Neuron (in vitro differentiated cells): Measurements from ENCODE around the gene CCNH.

Experiments
- H2AFZ ChIP-seq: one replicate; pipeline ENCODE4 v1.6.1; 2013; ENCODE audit warnings: low read depth, mild to moderate bottlenecking, inconsistent platforms, low read length, moderate library complexity
- H3K27me3 ChIP-seq: one replicate; pipeline ENCODE4 v1.6.1; 2013; ENCODE audit warnings: low read length; ENCODE audit not compliant: insufficient read depth
- H3K36me3 ChIP-seq: one replicate; pipeline ENCODE4 v1.6.1; 2013; ENCODE audit warnings: low read length; ENCODE audit not compliant: insufficient read depth
- H3K4me1 ChIP-seq: one replicate; pipeline ENCODE4 v1.6.1; 2013; ENCODE audit warnings: low read length; ENCODE audit not compliant: insufficient read depth
- H3K4me3 ChIP-seq: 2 replicates; pipeline ENCODE4 v1.5.1; 2013; ENCODE audit warnings: mild to moderate bottlenecking, low read length, moderate library complexity
- H3K9me3 ChIP-seq: one replicate; pipeline ENCODE4 v1.6.1; 2013; ENCODE audit warnings: low read length

CCNH gene

GRCh38 chr5:87412630-87413342, at the start of gene CCNH:
Gene CCNH, minus strand, starts transcription at chr5:87412930. Its CDS starts 136 bp downstream, at chr5:87412794.
- peak within 1 kb of the TSS; percentile 83 for H2AFZ ChIP-seq
- H3K27me3 ChIP-seq, result no peaks in the 10 kb centered on the region
- H3K9me3 ChIP-seq, result no peaks in the 10 kb centered on the region
- peaks cover 25% of the 10 kb centered on the region for H3K36me3 ChIP-seq
- H3K4me1 ChIP-seq, result peaks cover 13% of the 10 kb centered on the region
- H3K4me3 ChIP-seq, result peak within 1 kb of the TSS; percentile 79

- Histone ChIP-seq H3K4me3 (no peak overlapping the region), H2AFZ (no peak overlapping the region), H3K36me3 (no peaks in the 10 kb centered on the region), H3K9me3 (no peaks in the 10 kb centered on the region), H3K27me3 (no peaks in the 10 kb centered on the region), H3K4me1 (peaks cover 6% of the 10 kb centered on the region)
Observed at GRCh38 chr5:87457706-87458105, 45.0 kb upstream of the CCNH start.

- H3K4me3 ChIP-seq, result no peak overlapping the region
- no peak overlapping the region for H2AFZ ChIP-seq
- H3K36me3 ChIP-seq, result no peaks in the 10 kb centered on the region
- no peaks in the 10 kb centered on the region for H3K27me3 ChIP-seq
- no peaks in the 10 kb centered on the region for H3K9me3 ChIP-seq
- H3K4me1 ChIP-seq, result peaks cover 6% of the 10 kb centered on the region
Observed at GRCh38 chr5:87453801-87454200, 41.1 kb upstream of the CCNH start.

- Histone ChIP-seq H3K4me3 (no peak overlapping the region), H3K27me3 (no peaks in the 10 kb centered on the region), H3K36me3 (no peaks in the 10 kb centered on the region), H3K4me1 (peaks cover 6% of the 10 kb centered on the region), H2AFZ (no peak overlapping the region), H3K9me3 (no peaks in the 10 kb centered on the region)
Observed at GRCh38 chr5:87452837-87453236, 40.1 kb upstream of the CCNH start.

- H3K4me3 ChIP-seq, result no peak overlapping the region
- H3K9me3 ChIP-seq, result no peaks in the 10 kb centered on the region
- H3K36me3 ChIP-seq, result no peaks in the 10 kb centered on the region
- no peaks in the 10 kb centered on the region for H3K4me1 ChIP-seq
- peaks cover 2% of the 10 kb centered on the region for H3K27me3 ChIP-seq
- no peak overlapping the region for H2AFZ ChIP-seq
Observed at GRCh38 chr5:87442419-87442818, 29.7 kb upstream of the CCNH start.

- H3K36me3 ChIP-seq, result no peaks in the 10 kb centered on the region
- H2AFZ ChIP-seq, result no peak overlapping the region
- no peak overlapping the region for H3K4me3 ChIP-seq
Observed at GRCh38 chr5:87438231-87438630, 25.5 kb upstream of the CCNH start.

GRCh38 chr5:87437724-87438123, 25.0 kb upstream of the CCNH start:
- Histone ChIP-seq H3K9me3 (no peaks in the 10 kb centered on the region), H3K4me3 (no peak overlapping the region), H3K4me1 (no peaks in the 10 kb centered on the region), H3K36me3 (no peaks in the 10 kb centered on the region), H2AFZ (no peak overlapping the region), H3K27me3 (peaks cover 2% of the 10 kb centered on the region)

More at GRCh38 chr5:87438231-87438630, 25.5 kb upstream of the CCNH start:
- H3K27me3 ChIP-seq, result peaks cover 2% of the 10 kb centered on the region
- no peaks in the 10 kb centered on the region for H3K9me3 ChIP-seq
- H3K4me1 ChIP-seq, result no peaks in the 10 kb centered on the region

GRCh38 chr5:87435144-87435694, 22.5 kb upstream of the CCNH start:
- H3K36me3 ChIP-seq, result no peaks in the 10 kb centered on the region
- H3K4me3 ChIP-seq, result no peak overlapping the region
- H2AFZ ChIP-seq, result no peak overlapping the region
- H3K9me3 ChIP-seq, result no peaks in the 10 kb centered on the region
- H3K4me1 ChIP-seq, result no peaks in the 10 kb centered on the region
- peaks cover 2% of the 10 kb centered on the region for H3K27me3 ChIP-seq

- Histone ChIP-seq H3K4me1 (no peaks in the 10 kb centered on the region), H3K4me3 (no peak overlapping the region), H2AFZ (no peak overlapping the region), H3K9me3 (no peaks in the 10 kb centered on the region), H3K27me3 (peaks cover 2% of the 10 kb centered on the region), H3K36me3 (no peaks in the 10 kb centered on the region)
Observed at GRCh38 chr5:87434461-87434860, 21.7 kb upstream of the CCNH start.

GRCh38 chr5:87433945-87434344, 21.2 kb upstream of the CCNH start:
- Histone ChIP-seq H3K36me3 (no peaks in the 10 kb centered on the region), H3K9me3 (no peaks in the 10 kb centered on the region), H2AFZ (no peak overlapping the region), H3K4me3 (no peak overlapping the region), H3K4me1 (no peaks in the 10 kb centered on the region), H3K27me3 (peaks cover 2% of the 10 kb centered on the region)

- Histone ChIP-seq H3K4me1 (no peaks in the 10 kb centered on the region), H3K4me3 (no peak overlapping the region)
Observed at GRCh38 chr5:87432460-87432859, 19.7 kb upstream of the CCNH start.

GRCh38 chr5:87430863-87431457, 18.2 kb upstream of the CCNH start:
- H3K4me3 ChIP-seq, result no peak overlapping the region
- H3K9me3 ChIP-seq, result no peaks in the 10 kb centered on the region
- H2AFZ ChIP-seq, result no peak overlapping the region
- H3K36me3 ChIP-seq, result no peaks in the 10 kb centered on the region
- H3K27me3 ChIP-seq, result no peaks in the 10 kb centered on the region
- H3K4me1 ChIP-seq, result no peaks in the 10 kb centered on the region

More at GRCh38 chr5:87432460-87432859, 19.7 kb upstream of the CCNH start:
- H2AFZ ChIP-seq, result no peak overlapping the region
- no peaks in the 10 kb centered on the region for H3K27me3 ChIP-seq
- no peaks in the 10 kb centered on the region for H3K9me3 ChIP-seq
- H3K36me3 ChIP-seq, result no peaks in the 10 kb centered on the region

GRCh38 chr5:87423755-87424154, 11.0 kb upstream of the CCNH start:
- no peaks in the 10 kb centered on the region for H3K4me1 ChIP-seq
- H3K9me3 ChIP-seq, result no peaks in the 10 kb centered on the region
- H3K27me3 ChIP-seq, result no peaks in the 10 kb centered on the region
- no peak overlapping the region for H2AFZ ChIP-seq
- no peaks in the 10 kb centered on the region for H3K36me3 ChIP-seq
- H3K4me3 ChIP-seq, result no peak overlapping the region
